Kidney (tissue), 14 donors: ENCODE results near the gene FASTK. TPM values are rescaled to one million over a fixed set of nuclear protein-coding genes. Genes with fewer than 3 reads are reported as not detected.

Experiments used
- DNase-seq, 5 donors: peaks; one replicate each; pipeline ENCODE4 v3.0.0-alpha.2; 2013 to 2020
- FAIRE-seq: peaks from 2 replicates; lab custom pipeline; 2012; peaks lifted over from hg19 to GRCh38; lab: Jason Lieb, UNC
- H3K27ac ChIP-seq, 2 donors: one replicate each; pipeline ENCODE4 v1.7.0; 2013; ENCODE audit warnings: low read depth in 2 of 2, low read length in 2 of 2, inconsistent platforms in 1 of 2
- H3K27me3 ChIP-seq: one replicate; pipeline ENCODE4 v1.7.1; 2013; ENCODE audit warnings: low read length, inconsistent platforms; ENCODE audit not compliant: control insufficient read depth, insufficient read depth
- H3K36me3 ChIP-seq, 3 donors: one replicate each; pipeline versions ENCODE4 v1.7.0 to v1.7.1; 2013; ENCODE audit warnings: low read length in 3 of 3, control low read depth in 1 of 3, inconsistent platforms in 1 of 3; ENCODE audit not compliant: insufficient read depth in 3 of 3, control insufficient read depth in 2 of 3
- H3K4me1 ChIP-seq, 3 donors: one replicate each; pipeline versions ENCODE4 v1.7.0 to v1.7.1; 2013; ENCODE audit warnings: low read length in 3 of 3, inconsistent platforms in 1 of 3, low read depth in 1 of 3; ENCODE audit not compliant: control insufficient read depth in 2 of 3, insufficient read depth in 2 of 3
- H3K4me3 ChIP-seq, 3 donors: one replicate each; pipeline versions ENCODE4 v1.7.0 to v1.8.1; 2013; ENCODE audit warnings: low read length in 3 of 3, control low read depth in 1 of 3, inconsistent platforms in 1 of 3
- H3K9ac ChIP-seq, 3 donors: one replicate each; pipeline versions ENCODE4 v1.7.0 to v1.7.1; 2013; ENCODE audit warnings: low read length in 3 of 3, control low read depth in 1 of 3, inconsistent platforms in 1 of 3
- H3K9me3 ChIP-seq, 3 donors: one replicate each; pipeline versions ENCODE4 v1.7.0 to v1.7.1; 2013; ENCODE audit warnings: low read length in 3 of 3, control low read depth in 1 of 3, inconsistent platforms in 1 of 3; ENCODE audit not compliant: control insufficient read depth in 2 of 3, insufficient read depth in 1 of 3
- CTCF ChIP-seq: IDR thresholded peaks from 3 replicates; pipeline ENCODE4 v1.5.1; 2012; ENCODE audit warnings: mild to moderate bottlenecking, moderate library complexity, borderline replicate concordance; ENCODE audit not compliant: insufficient read depth; ENCODE audit errors: extremely low read depth
- intact Hi-C: fragments of 100-400 bp; cut with DNase I; formaldehyde crosslinking; loops from one replicate; pipeline ENCODE4 v1.11.1; 2022
- polyA plus RNA-seq: library from polyadenylated mRNA; stranded (reverse); fragments of 350-450 nt; fragmentation: Illumina TruSeq; extraction: RNeasy Lipid Tissue Mini Kit (QIAGEN cat#74804); gene quantifications from one replicate; pipeline ENCODE4 v1.2.3, GENCODE V29; 2014; ENCODE audit warnings: low read depth, low replicate concordance; ENCODE audit not compliant: insufficient read depth
- total RNA-seq: library from RNA; stranded (reverse); fragmentation: NEBNext Ultra II Directional; extraction: Animal tissue kit (Norgen Biotek cat#: 25700); gene quantifications from one replicate; pipeline ENCODE4 v1.2.1, GENCODE V29; 2021
- donor health status: control.
- donor health status: control.
- donor health status: control.
- donor health status: control.
- donor health status: control.
- donor health status: DM: yes; HTN: yes; CAD: no.
- donor health status: Normal renal cell carcinoma (clear cell type).

The FASTK gene
- total and polyA plus RNA-seq, 2 donors from 2014 or later = 71.2 to 116 TPM

GRCh38 chr7:151064454-151064853 is 16.2 kb downstream of the FASTK start:
- Histone ChIP-seq H3K27ac (no peak overlapping the region), H3K9me3 (no peaks in the 10 kb centered on the region), H3K9ac (no peak overlapping the region), H3K36me3 (peaks cover 2 to 29% (median 15%) of the 10 kb centered on the region in 3 donors), H3K4me1 (peaks cover 0 to 19% (median 9%) of the 10 kb centered on the region in 3 donors), H3K4me3 (no peak overlapping the region), H3K27me3 (no peaks in the 10 kb centered on the region)
- DNase-seq (no peak), FAIRE-seq (no peak)
- intact Hi-C loops = no loop called here
- TF ChIP-seq CTCF = no peak

- DNase-seq (no peak), FAIRE-seq (no peak)
- intact Hi-C loops = no loop called here
- H3K9ac ChIP-seq = no peak overlapping the region
- H3K4me3 ChIP-seq = peak overlapping the region in 2 of 3 donors; percentile 29 to 42
- no peak overlapping the region for H3K27ac ChIP-seq
- no peak for TF ChIP-seq CTCF
- no peaks in the 10 kb centered on the region for H3K9me3 ChIP-seq
- H3K27me3 ChIP-seq = no peaks in the 10 kb centered on the region
- H3K36me3 ChIP-seq = peaks cover 2 to 23% (median 15%) of the 10 kb centered on the region in 3 donors
- peaks cover 4 to 29% (median 16%) of the 10 kb centered on the region in 3 donors for H3K4me1 ChIP-seq
Observed at GRCh38 chr7:151063212-151063561, 17.4 kb downstream of the FASTK start.

GRCh38 chr7:151062399-151063211 is 18.0 kb downstream of the FASTK start:
- peak; percentile 6 for TF ChIP-seq CTCF
- FAIRE-seq (no peak), DNase-seq (peak; percentile 87 to 94 (median 93))
- Histone ChIP-seq H3K36me3 (peaks cover 2 to 19% (median 13%) of the 10 kb centered on the region in 3 donors), H3K27ac (peak overlapping the region; percentile 83 to 88), H3K9me3 (no peaks in the 10 kb centered on the region), H3K9ac (peak overlapping the region in 1 of 3 donors; percentile 65), H3K4me1 (peaks cover 4 to 29% (median 16%) of the 10 kb centered on the region in 3 donors), H3K4me3 (peak overlapping the region in 2 of 3 donors; percentile 45 to 57), H3K27me3 (no peaks in the 10 kb centered on the region)
- intact Hi-C loops = no loop called here

- H3K4me3 ChIP-seq = no peak overlapping the region
- DNase-seq = no peak
- no peaks in the 10 kb centered on the region for H3K27me3 ChIP-seq
- peaks cover 0 to 17% (median 10%) of the 10 kb centered on the region in 3 donors for H3K36me3 ChIP-seq
- H3K9me3 ChIP-seq = no peaks in the 10 kb centered on the region
- H3K27ac ChIP-seq = no peak overlapping the region
- peaks cover 4 to 32% (median 17%) of the 10 kb centered on the region in 3 donors for H3K4me1 ChIP-seq
- H3K9ac ChIP-seq = no peak overlapping the region
- intact Hi-C loops = no loop called here
- TF ChIP-seq CTCF = no peak
- FAIRE-seq = no peak
Observed at GRCh38 chr7:151062111-151062398, 18.6 kb downstream of the FASTK start.
